SU-DHL-6 (cell line): ENCODE data around the gene POLN.

Experiments used
- CTCF ChIP-seq: fragments of 200-600 bp; sonication (generic); IDR thresholded peaks from one replicate; pipeline ENCODE4 v1.5.1; 2017; ENCODE audit warnings: antibody characterized with exemption, mild to moderate bottlenecking, low read length, moderate library complexity; ENCODE audit not compliant: insufficient read depth, poor library complexity, severe bottlenecking
- EZH2phosphoT487 ChIP-seq: fragments of 200-600 bp; sonication (generic), shearing (Covaris generic); conservative IDR thresholded peaks from 2 replicates; pipeline ENCODE4 v1.6.1; 2018; ENCODE audit warnings: mild to moderate bottlenecking, antibody characterized with exemption, low read length, moderate library complexity, mixed read lengths

DNA sequence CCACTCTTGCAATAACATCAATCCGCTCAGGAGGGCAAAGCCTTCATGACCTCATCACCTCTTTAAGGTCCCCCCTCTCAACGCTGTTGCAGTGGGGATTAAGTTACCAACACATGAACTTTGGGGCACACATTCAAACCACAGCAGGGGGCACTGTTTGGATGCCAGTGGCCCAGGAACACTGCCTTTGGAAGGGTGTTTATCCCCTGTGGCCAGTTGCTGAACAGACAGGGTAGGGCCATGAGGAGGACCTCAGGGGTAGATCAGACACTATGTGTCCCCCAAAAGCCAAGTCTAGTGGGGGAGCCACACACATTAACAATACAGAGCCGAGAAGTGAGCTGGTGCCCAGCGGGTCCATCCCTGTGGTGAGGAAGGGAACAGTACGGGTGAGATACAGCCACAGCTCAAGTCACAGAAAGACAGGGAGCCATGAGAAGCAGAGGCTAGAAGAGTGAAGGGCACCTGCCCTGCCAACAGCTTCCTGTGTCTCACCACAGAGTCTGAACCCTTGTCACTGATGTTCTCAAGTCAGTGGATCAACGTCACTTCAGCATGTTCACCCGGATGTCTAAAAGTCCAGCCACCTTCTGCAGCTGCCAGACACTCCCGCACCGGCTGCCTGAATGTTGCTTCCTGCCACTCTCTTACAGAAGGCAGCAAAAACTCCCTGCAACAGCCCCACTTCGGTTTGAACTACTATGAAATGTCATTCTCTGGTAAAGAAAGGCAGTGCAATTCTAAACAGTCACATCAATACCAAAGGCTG is 39.8 kb upstream of the POLN start:
- TF ChIP-seq CTCF (no peak), EZH2phosphoT487 (no peak)
